Measurements from ENCODE around the gene PRRC2B. TPM values are rescaled to one million over a fixed set of nuclear protein-coding genes. Genes with fewer than 3 reads are reported as not detected.

The PRRC2B gene
- total RNA-seq, 8 experiments from 2014 or later: 40.6 to 206 (median 126) TPM

DNA sequence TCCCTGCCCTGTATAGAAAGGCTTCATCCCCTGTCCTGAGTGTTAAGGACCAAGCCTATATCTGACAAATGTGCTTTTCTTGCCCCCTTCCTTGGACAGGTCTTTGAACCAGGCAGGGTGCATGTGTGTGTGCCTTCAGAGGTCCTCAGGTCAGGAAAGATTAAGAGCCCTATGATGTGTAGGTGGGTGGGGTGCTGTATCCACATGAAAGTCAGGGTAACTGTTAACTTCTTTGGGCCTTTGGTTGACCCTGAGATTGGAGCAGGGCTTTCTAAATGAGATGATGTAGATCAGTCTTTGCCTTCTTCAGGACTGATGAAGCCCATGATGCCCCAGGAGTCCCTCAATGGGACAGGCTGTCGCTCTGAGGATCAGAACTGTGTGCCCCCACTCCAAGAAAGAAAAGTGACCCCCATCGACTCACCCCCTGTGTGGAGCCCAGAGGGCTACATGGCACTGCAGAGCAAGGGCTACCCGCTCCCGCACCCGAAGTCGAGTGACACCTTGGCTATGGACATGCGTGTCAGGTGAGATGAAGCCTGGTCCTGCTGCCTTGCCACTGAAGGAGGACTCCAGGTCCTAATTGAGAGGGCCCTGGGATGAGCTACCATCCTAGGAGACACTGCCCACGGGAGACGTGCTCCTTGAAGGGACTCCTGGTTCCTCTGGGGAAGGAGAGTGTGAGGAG, 79.5 kb downstream of the PRRC2B start:
- Histone ChIP-seq H3K4me3 (no peak overlapping the region), H3K27ac (no peak overlapping the region), H3K4me1 (replicated peaks in 1 of 2) (no peaks in the 10 kb centered on the region)
- in situ Hi-C loops (cut with MboI; ENCODE audit: low pct_unique_long_range_greater_than_20kb in 2 of 9, low sequenced_read_pairs in 9 of 9, unreplicated experiment in 9 of 9): no loop called here
- peak in 1 of 8 experiments; percentile 13 for ATAC-seq (replicated peaks in 6 of 8)
- WGBS, 10 experiments: 57 to 100% (median 83%) methylated on average over 1 to 3 of the region's 9 CpGs; no CpG with 5 or more reads in 4 of the 10 experiments

DNA sequence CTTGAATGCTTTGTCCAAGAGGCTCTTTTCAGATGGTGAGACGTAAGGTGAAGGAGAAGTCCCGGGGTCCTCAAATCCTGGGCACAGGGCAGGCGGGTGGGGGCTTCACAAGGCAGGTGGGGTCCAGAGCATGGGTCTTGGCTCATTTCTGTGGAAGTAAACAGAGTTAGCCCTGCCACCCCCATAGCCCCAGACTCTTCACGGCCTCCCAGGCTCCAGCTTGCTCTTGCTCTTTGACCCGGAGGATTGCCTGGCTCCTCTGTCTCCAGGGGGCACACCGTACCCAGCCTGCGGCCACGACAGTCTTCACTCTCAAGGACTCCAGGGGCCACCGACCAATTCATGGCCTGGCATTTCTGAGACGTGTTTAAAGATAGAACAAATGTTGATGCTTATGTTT, 80.0 kb downstream of the PRRC2B start:
- WGBS, 10 experiments: 74 to 100% (median 90%) methylated on average over 1 to 6 of the region's 10 CpGs
- ATAC-seq (replicated peaks in 6 of 8): peak in 1 of 8 experiments; percentile 9
- in situ Hi-C loops (cut with MboI; ENCODE audit: low pct_unique_long_range_greater_than_20kb in 2 of 9, low sequenced_read_pairs in 9 of 9, unreplicated experiment in 9 of 9): no loop called here
- Histone ChIP-seq H3K4me3 (no peak overlapping the region), H3K27ac (no peak overlapping the region), H3K4me1 (replicated peaks in 1 of 2) (no peaks in the 10 kb centered on the region)

DNA sequence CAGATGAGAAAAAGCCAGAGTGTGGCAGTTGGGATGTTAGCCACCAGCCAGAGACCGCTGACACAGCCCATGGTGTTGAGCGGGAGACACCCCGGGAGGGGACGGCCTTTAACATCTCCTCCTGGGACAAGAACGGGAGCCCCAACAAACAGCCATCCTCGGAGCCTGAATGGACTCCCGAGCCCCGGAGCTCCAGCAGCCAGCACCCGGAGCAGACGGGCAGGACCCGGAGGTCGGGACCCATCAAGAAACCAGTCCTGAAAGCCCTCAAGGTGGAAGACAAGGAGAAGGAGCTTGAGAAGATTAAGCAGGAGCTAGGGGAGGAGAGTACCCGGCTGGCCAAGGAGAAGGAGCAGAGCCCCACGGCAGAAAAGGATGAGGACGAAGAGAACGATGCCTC, 80.8 kb downstream of the PRRC2B start:
- 78 to 100% (median 92%) methylated on average over 2 to 5 of the region's 16 CpGs; no CpG with 5 or more reads in 3 of the 10 experiments for WGBS, 10 experiments
- H3K4me1 ChIP-seq (replicated peaks in 1 of 2): no peaks in the 10 kb centered on the region
- no peak overlapping the region for H3K27ac ChIP-seq
- ATAC-seq (replicated peaks in 6 of 8): no peak
- in situ Hi-C loops (cut with MboI; ENCODE audit: low pct_unique_long_range_greater_than_20kb in 2 of 9, low sequenced_read_pairs in 9 of 9, unreplicated experiment in 9 of 9): loop anchor here in 1 of 9 experiments (25.0 kb wide), 1 partner anchor 112 kb away; no protein-coding TSS in a partner anchor
- H3K4me3 ChIP-seq: no peak overlapping the region

DNA sequence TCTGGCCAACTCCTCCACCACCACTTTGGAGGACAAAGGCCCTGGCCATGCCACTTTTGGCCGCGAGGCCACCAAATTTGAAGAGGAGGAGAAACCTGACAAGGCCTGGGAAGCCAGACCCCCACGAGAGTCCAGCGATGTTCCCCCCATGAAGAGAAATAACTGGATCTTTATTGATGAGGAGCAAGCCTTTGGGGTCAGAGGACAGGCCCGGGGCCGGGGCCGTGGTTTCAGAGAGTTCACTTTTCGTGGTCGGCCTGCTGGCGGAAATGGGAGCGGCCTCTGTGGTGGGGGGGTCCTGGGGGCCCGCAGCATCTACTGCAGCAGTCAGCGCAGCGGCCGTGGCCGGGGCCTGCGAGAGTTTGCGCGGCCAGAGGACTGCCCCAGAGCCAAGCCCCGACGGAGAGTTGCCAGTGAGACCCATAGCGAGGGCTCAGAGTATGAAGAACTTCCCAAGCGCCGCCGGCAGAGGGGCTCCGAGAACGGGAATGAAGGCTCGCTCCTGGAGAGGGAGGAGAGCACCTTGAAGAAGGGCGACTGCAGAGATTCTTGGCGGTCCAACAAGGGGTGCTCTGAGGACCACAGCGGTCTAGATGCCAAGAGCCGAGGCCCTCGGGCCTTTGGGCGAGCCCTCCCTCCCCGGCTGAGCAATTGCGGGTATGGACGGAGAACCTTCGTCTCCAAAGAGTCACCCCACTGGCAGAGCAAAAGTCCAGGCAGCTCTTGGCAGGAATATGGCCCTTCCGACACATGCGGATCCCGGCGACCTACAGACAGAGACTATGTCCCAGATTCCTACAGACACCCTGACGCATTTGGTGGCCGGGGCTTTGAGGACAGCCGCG, 81.4 kb downstream of the PRRC2B start:
- Histone ChIP-seq H3K4me3 (no peak overlapping the region), H3K4me1 (replicated peaks in 1 of 2) (no peaks in the 10 kb centered on the region), H3K27ac (no peak overlapping the region)
- in situ Hi-C loops (cut with MboI; ENCODE audit: low pct_unique_long_range_greater_than_20kb in 2 of 9, low sequenced_read_pairs in 9 of 9, unreplicated experiment in 9 of 9): loop anchor here in 1 of 9 experiments (25.0 kb wide), 1 partner anchor 113 kb away; no protein-coding TSS in a partner anchor
- ATAC-seq (replicated peaks in 6 of 8): peak in 3 of 8 experiments; percentile 11 to 25 (median 20)
- WGBS, 10 experiments: 91 to 100% (median 99%) methylated on average over 2 to 19 of the region's 46 CpGs; no CpG with 5 or more reads in 4 of the 10 experiments

DNA sequence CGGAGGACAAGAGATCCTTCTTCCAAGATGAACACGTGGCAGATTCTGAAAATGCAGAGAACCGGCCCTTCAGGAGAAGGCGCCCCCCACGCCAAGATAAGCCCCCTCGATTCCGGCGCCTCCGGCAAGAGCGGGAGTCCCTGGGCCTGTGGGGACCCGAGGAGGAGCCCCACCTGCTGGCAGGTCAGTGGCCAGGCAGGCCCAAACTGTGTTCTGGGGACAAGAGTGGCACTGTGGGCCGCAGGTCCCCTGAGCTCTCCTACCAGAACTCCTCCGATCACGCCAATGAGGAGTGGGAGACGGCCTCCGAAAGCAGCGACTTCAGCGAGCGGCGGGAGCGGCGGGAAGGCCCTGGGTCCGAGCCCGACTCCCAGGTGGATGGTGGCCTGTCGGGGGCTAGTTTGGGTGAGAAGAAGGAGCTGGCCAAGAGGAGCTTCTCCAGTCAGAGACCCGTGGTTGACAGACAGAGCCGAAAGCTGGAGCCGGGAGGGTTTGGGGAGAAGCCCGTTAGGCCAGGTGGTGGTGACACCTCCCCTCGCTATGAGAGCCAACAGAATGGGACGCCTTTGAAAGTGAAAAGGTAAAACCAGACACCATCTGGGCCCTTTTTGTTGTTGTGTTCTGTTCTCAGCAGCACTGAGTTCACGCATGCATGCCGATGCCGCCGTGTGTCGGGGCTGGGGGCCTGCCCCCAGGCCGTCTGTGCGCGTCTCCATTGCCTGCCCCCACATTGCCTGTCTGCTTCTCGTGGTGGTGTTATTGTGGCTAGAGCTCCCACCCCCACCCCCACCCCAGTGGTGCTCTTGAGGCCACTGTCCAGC, 82.3 kb downstream of the PRRC2B start:
- peak in 5 of 8 experiments; percentile 9 to 27 (median 20) for ATAC-seq (replicated peaks in 6 of 8)
- WGBS, 10 experiments: 95 to 100% (median 96%) methylated on average over 3 to 7 of the region's 40 CpGs; no CpG with 5 or more reads in 7 of the 10 experiments
- in situ Hi-C loops (cut with MboI; ENCODE audit: low pct_unique_long_range_greater_than_20kb in 2 of 9, low sequenced_read_pairs in 9 of 9, unreplicated experiment in 9 of 9): loop anchor here in 1 of 9 experiments (25.0 kb wide), 1 partner anchor 114 kb away; no protein-coding TSS in a partner anchor
- Histone ChIP-seq H3K4me3 (no peak overlapping the region), H3K27ac (peak overlapping the region in 1 of 2 donors; percentile 21), H3K4me1 (replicated peaks in 1 of 2) (no peaks in the 10 kb centered on the region)

DNA sequence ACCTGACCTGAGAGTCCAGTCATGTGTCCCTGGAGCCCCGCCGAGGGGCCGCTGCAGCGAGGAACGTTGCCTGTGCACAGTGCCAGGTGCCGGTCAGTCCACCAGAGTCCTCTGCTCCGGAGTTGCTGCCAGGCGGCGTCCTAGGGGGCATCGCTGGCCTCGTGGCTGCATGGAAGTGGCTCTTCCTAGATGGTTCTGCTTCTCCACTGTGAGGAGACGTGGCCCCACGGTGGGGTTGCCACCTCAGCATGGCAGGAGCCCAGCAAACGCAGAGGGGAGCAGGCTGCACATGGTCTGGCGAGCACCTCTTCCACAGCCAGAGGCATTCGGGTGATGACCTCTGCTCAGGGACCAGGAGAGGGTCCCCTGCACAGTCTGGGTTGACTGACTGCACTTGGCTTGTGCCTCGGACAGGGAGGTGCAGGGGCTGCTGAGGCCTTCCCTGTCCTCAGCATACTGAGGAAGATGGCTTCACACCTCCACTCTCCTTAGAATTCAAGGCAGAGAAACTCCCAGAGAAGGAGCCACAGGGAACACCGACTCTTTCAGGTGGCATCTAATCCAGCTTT, 83.0 kb downstream of the PRRC2B start:
- 100% methylated on average over 1 to 3 of the region's 18 CpGs; no CpG with 5 or more reads in 7 of the 10 experiments for WGBS, 10 experiments
- no peak overlapping the region for H3K27ac ChIP-seq
- peak in 1 of 8 experiments; percentile 6 for ATAC-seq (replicated peaks in 6 of 8)
- in situ Hi-C loops (cut with MboI; ENCODE audit: low pct_unique_long_range_greater_than_20kb in 2 of 9, low sequenced_read_pairs in 9 of 9, unreplicated experiment in 9 of 9): loop anchor here in 1 of 9 experiments (25.0 kb wide), 1 partner anchor 115 kb away; no protein-coding TSS in a partner anchor
- H3K4me1 ChIP-seq (replicated peaks in 1 of 2): no peaks in the 10 kb centered on the region
- no peak overlapping the region for H3K4me3 ChIP-seq

DNA sequence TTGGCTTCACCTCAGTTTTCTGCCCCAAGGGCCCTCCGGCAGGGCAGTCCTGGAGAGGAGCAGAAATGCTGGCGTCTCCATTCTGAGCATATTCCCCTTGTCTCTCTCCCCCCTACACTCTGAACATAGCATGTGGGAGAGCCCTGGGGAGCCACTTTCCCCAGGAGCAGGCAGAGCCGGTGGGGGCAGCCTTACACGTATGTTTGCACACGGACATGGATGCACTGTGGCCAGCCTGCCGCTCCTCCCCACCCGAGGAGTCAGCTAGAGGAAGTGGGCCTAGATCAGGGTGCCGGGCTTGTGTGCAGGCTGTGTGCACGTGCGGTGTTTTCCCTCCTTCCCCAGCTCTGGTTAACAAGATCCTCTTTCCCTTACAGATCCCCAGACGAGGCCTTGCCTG, 83.5 kb downstream of the PRRC2B start:
- in situ Hi-C loops (cut with MboI; ENCODE audit: low pct_unique_long_range_greater_than_20kb in 2 of 9, low sequenced_read_pairs in 9 of 9, unreplicated experiment in 9 of 9): loop anchor here in 1 of 9 experiments (25.0 kb wide), 1 partner anchor 115 kb away; no protein-coding TSS in a partner anchor
- H3K4me3 ChIP-seq: no peak overlapping the region
- no peak for ATAC-seq (replicated peaks in 6 of 8)
- H3K4me1 ChIP-seq (replicated peaks in 1 of 2): no peaks in the 10 kb centered on the region
- H3K27ac ChIP-seq: no peak overlapping the region
- WGBS, 10 experiments: 92 to 100% (median 94%) methylated on average over 1 to 5 of the region's 11 CpGs; no CpG with 5 or more reads in 5 of the 10 experiments

DNA sequence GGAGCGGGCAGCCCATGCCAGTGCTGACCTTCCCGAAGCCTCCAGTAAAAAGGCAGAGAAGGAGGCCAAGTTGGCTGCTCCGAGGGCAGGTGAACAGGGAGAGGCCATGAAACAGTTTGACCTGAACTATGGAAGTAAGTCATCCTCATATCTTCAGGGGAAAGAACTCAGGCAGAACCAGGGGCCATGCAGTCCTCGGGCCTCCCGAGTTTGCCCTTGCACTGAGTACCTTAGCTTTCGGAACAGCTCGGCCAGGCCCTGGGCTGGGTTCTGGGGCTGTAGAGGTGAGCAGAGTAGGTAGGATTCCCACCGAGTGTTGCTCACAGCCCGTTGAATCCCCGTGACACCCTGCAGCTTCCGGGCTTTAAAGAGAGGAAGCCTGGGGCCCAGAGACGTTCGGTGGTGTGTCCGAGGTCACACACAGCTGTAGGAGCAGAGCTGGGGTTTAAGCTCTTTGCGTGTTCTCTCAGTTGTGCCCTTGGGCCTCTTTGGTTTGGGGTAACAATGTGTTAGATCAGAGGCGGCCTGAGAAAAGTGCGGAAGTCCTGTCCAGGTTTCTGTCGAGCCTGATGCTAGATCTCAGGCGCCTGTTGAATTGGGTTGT, 84.0 kb downstream of the PRRC2B start:
- H3K27ac ChIP-seq: no peak overlapping the region

DNA sequence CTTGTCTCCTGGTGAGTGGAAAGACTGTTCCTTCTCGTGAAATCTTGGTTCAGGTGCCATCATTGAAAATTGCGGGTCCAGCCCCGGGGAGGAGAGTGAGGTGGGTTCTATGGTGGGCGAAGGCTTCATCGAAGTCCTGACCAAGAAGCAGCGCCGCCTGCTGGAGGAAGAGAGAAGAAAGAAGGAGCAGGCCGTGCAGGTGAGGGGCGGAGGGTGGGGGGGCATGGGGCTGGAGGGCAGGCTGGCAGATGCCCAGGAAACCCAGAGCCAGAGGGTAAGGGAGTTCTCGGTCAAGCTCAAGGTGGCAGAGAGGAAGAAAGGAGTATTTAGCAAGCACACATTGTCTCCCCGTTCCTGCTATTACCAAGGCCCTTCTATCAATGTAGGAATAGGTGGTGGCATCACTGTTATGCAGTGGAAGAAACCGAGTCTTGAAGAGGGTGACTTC, 84.6 kb downstream of the PRRC2B start:
- peak in 5 of 8 experiments; percentile 28 to 68 (median 31) for ATAC-seq (replicated peaks in 6 of 8)
- in situ Hi-C loops (cut with MboI; ENCODE audit: low pct_unique_long_range_greater_than_20kb in 2 of 9, low sequenced_read_pairs in 9 of 9, unreplicated experiment in 9 of 9): loop anchor here in 1 of 9 experiments (25.0 kb wide), 1 partner anchor 116 kb away; no protein-coding TSS in a partner anchor
- H3K27ac ChIP-seq: no peak overlapping the region
- 34 to 100% methylated on average over 2 to 7 of the region's 12 CpGs; no CpG with 5 or more reads in 8 of the 10 experiments for WGBS, 10 experiments
- no peak overlapping the region for H3K4me3 ChIP-seq
- H3K4me1 ChIP-seq (replicated peaks in 1 of 2): no peaks in the 10 kb centered on the region

More for the DNA sequence above, 84.0 kb downstream of the PRRC2B start:
- no peaks in the 10 kb centered on the region for H3K4me1 ChIP-seq (replicated peaks in 1 of 2)
- no peak for ATAC-seq (replicated peaks in 6 of 8)
- in situ Hi-C loops (cut with MboI; ENCODE audit: low pct_unique_long_range_greater_than_20kb in 2 of 9, low sequenced_read_pairs in 9 of 9, unreplicated experiment in 9 of 9): loop anchor here in 1 of 9 experiments (25.0 kb wide), 1 partner anchor 116 kb away; no protein-coding TSS in a partner anchor
- H3K4me3 ChIP-seq: no peak overlapping the region
- WGBS, 10 experiments: 77 to 100% (median 98%) methylated on average over 1 to 8 of the region's 19 CpGs; no CpG with 5 or more reads in 4 of the 10 experiments

DNA sequence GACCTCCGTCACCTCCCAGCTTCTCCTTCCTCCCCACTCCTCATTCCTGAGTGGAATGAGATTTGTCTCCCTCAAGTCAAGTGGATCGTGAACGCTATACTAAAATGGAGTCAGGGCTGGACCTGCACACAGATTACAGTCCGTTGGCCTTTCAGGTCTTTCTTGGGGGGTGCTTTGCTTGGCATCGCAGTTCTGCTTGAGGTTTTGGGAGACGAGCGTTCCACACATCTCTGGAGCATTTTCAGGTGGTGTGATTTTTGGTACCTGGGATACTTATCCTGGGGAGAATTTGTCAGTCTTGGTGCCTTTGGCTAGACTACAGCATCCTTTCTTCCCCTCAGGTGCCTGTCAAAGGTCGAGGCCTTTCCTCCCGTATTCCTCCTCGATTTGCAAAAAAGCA, 85.0 kb downstream of the PRRC2B start:
- in situ Hi-C loops (cut with MboI; ENCODE audit: low pct_unique_long_range_greater_than_20kb in 2 of 9, low sequenced_read_pairs in 9 of 9, unreplicated experiment in 9 of 9): loop anchor here in 1 of 9 experiments (25.0 kb wide), 1 partner anchor 117 kb away; no protein-coding TSS in a partner anchor
- WGBS, 10 experiments: 87 to 100% (median 100%) methylated on average over 1 to 4 of the region's 10 CpGs; no CpG with 5 or more reads in 5 of the 10 experiments
- H3K4me1 ChIP-seq (replicated peaks in 1 of 2): no peaks in the 10 kb centered on the region
- no peak overlapping the region for H3K27ac ChIP-seq
- no peak for ATAC-seq (replicated peaks in 6 of 8)
- no peak overlapping the region for H3K4me3 ChIP-seq

DNA sequence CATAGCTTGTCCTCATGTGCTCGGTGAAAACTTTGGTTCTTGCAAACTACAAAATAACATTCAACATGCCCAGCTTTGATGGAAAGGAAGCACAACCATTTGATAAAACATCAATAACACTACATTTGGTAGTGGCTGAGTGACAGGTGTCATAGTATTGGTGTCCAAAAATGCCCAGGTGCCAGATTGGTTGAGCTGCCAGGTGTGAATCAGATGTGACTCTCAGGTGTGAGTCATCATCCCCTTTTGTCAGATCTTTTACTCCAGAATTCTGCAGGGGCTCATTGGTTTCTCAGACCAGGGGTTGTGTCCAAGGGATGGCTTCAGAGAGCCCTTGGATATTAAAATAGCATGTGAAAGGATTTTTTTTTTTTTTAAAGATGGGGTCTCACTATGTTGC, 86.4 kb downstream of the PRRC2B start:
- Histone ChIP-seq H3K4me3 (no peak overlapping the region), H3K27ac (no peak overlapping the region), H3K4me1 (replicated peaks in 1 of 2) (no peaks in the 10 kb centered on the region)
- ATAC-seq (replicated peaks in 6 of 8): no peak
- WGBS, 10 experiments: 82 to 100% (median 90%) methylated on average over 1 of the region's 1 CpG; no CpG with 5 or more reads in 5 of the 10 experiments
- in situ Hi-C loops (cut with MboI; ENCODE audit: low pct_unique_long_range_greater_than_20kb in 2 of 9, low sequenced_read_pairs in 9 of 9, unreplicated experiment in 9 of 9): loop anchor here in 1 of 9 experiments (25.0 kb wide), 1 partner anchor 118 kb away; no protein-coding TSS in a partner anchor
